ENCODE measurements around the gene RABEPK. TPM values are rescaled to one million over a fixed set of nuclear protein-coding genes. Genes with fewer than 3 reads are reported as not detected.
"Not testable (repeated sequence)": the region's sequence is repeated elsewhere in the genome, so short reads cannot be mapped to it uniquely, and the experiment has no call there.

RABEPK gene
- total and polyA plus RNA-seq, 11 donors = 7.4 to 31.1 (median 10.6) TPM

- ATAC-seq (no peak), DNase-seq (no peak)
- no peak for TF ChIP-seq CTCF (IDR thresholded peaks at IDR 0.05)
- TF ChIP-seq POLR2A (IDR thresholded peaks at IDR 0.05) = no peak
- Histone ChIP-seq H3K4me3 (no peak overlapping the region), H3K27me3 (no peaks in the 10 kb centered on the region), H3K9me3 (no peaks in the 10 kb centered on the region), H3K27ac (no peak overlapping the region), H3K36me3 (peaks cover 0 to 51% (median 32%) of the 10 kb centered on the region in 9 donors), H3K4me1 (peaks cover 0 to 29% (median 19%) of the 10 kb centered on the region in 12 donors)
- intact Hi-C loops (cut with DNase I) = no loop called here
Measured at GRCh38 chr9:125169895-125170294, 30.4 kb upstream of the RABEPK start.

- intact Hi-C loops (cut with DNase I) = no loop called here
- H3K36me3 ChIP-seq = peaks cover 0 to 35% (median 26%) of the 10 kb centered on the region in 9 donors
- no peak for TF ChIP-seq CTCF (IDR thresholded peaks at IDR 0.05)
- TF ChIP-seq POLR2A (IDR thresholded peaks at IDR 0.05) = no peak
- DNase-seq = no peak
- H3K27me3 ChIP-seq = no peaks in the 10 kb centered on the region
- H3K4me3 ChIP-seq = no peak overlapping the region
- no peaks in the 10 kb centered on the region for H3K9me3 ChIP-seq
- no peak for ATAC-seq
- 45 to 58% (median 54%) methylated on average over 6 of the region's 6 CpGs for WGBS, 4 donors
- peaks cover 0 to 33% (median 22%) of the 10 kb centered on the region in 12 donors for H3K4me1 ChIP-seq
- peak overlapping the region in 2 of 12 donors; percentile 9 to 33 for H3K27ac ChIP-seq
Measured at GRCh38 chr9:125172031-125172755, 28.1 kb upstream of the RABEPK start.

GRCh38 chr9:125176636-125177035, 23.7 kb upstream of the RABEPK start:
- H3K4me3 ChIP-seq = no peak overlapping the region
- H3K4me1 ChIP-seq = peaks cover 0 to 53% (median 26%) of the 10 kb centered on the region in 12 donors
- H3K27me3 ChIP-seq = no peaks in the 10 kb centered on the region
- ATAC-seq (no peak), DNase-seq (no peak)
- peak overlapping the region in 1 of 12 donors; percentile 69 for H3K27ac ChIP-seq
- intact Hi-C loops (cut with DNase I) = no loop called here
- 89 to 94% (median 93%) methylated on average over 3 of the region's 3 CpGs for WGBS, 4 donors
- H3K9me3 ChIP-seq = no peaks in the 10 kb centered on the region
- TF ChIP-seq POLR2A (IDR thresholded peaks at IDR 0.05) (no peak), CTCF (IDR thresholded peaks at IDR 0.05) (no peak)
- H3K36me3 ChIP-seq = no peaks in the 10 kb centered on the region

- peaks cover 0 to 53% (median 21%) of the 10 kb centered on the region in 12 donors for H3K4me1 ChIP-seq
- H3K4me3 ChIP-seq = no peak overlapping the region
- 84 to 98% (median 94%) methylated on average over 1 of the region's 1 CpG for WGBS, 4 donors
- H3K27ac ChIP-seq = peak overlapping the region in 1 of 12 donors; percentile 69
- no peaks in the 10 kb centered on the region for H3K9me3 ChIP-seq
- no peak for TF ChIP-seq POLR2A (IDR thresholded peaks at IDR 0.05)
- ATAC-seq = no peak
- intact Hi-C loops (cut with DNase I) = no loop called here
- no peaks in the 10 kb centered on the region for H3K36me3 ChIP-seq
- no peaks in the 10 kb centered on the region for H3K27me3 ChIP-seq
- no peak for DNase-seq
Measured at GRCh38 chr9:125177888-125178287, 22.5 kb upstream of the RABEPK start.

- WGBS, 4 donors = 95 to 96% (median 96%) methylated on average over 4 of the region's 4 CpGs
- H3K27me3 ChIP-seq; H3K4me3 ChIP-seq; DNase-seq; ATAC-seq; H3K36me3 ChIP-seq; intact Hi-C loops (cut with DNase I); H3K9me3 ChIP-seq; H3K27ac ChIP-seq: not testable (repeated sequence)
- peaks cover 0 to 58% (median 21%) of the 10 kb centered on the region in 12 donors for H3K4me1 ChIP-seq
Measured at GRCh38 chr9:125179776-125180175, 20.6 kb upstream of the RABEPK start.

Data from heart left ventricle (tissue), 16 donors.